H1 (cell line): ENCODE results near the gene MAGI2.

Experiments
- ATF2 ChIP-seq: IDR thresholded peaks from 2 replicates; pipeline ENCODE4 v1.6.1; 2012; ENCODE audit warnings: low read length, inconsistent platforms
- BRCA1 ChIP-seq: IDR thresholded peaks from 2 replicates; pipeline ENCODE4 v1.6.1; 2012; ENCODE audit warnings: low read depth, low read length, improper control_type of control experiment
- EGR1 ChIP-seq: IDR thresholded peaks from 2 replicates; pipeline ENCODE4 v1.6.1; 2011; ENCODE audit warnings: low read depth, low read length, borderline replicate concordance
- EP300 ChIP-seq, 2 experiments: IDR thresholded peaks; 1 replicate in 1 of 2; 2 replicates in 1 of 2; pipeline ENCODE4 v1.6.1; 2011 to 2012; ENCODE audit warnings: low read depth in 2 of 2, low read length in 2 of 2, mild to moderate bottlenecking in 2 of 2, borderline replicate concordance in 1 of 2, inconsistent platforms in 1 of 2, moderate library complexity in 1 of 2
- NANOG ChIP-seq: IDR thresholded peaks from 2 replicates; pipeline ENCODE4 v1.6.1; 2011; ENCODE audit warnings: low read length, low read depth, mild to moderate bottlenecking, inconsistent platforms; ENCODE audit not compliant: insufficient read depth, poor library complexity, severe bottlenecking
- NRF1 ChIP-seq: IDR thresholded peaks from 2 replicates; pipeline ENCODE4 v1.6.1; 2011; ENCODE audit warnings: mild to moderate bottlenecking, low read depth, low read length, improper control_type of control experiment
- POLR2A ChIP-seq, 2 experiments: IDR thresholded peaks; 1 replicate in 1 of 2; 2 replicates in 1 of 2; pipeline ENCODE4 v1.6.1; 2011; ENCODE audit warnings: low read depth in 2 of 2, low read length in 2 of 2, mild to moderate bottlenecking in 2 of 2; ENCODE audit errors: control extremely low read depth in 1 of 2
- POLR2AphosphoS5 ChIP-seq: IDR thresholded peaks from 2 replicates; pipeline ENCODE4 v1.6.1; 2011; ENCODE audit warnings: low read depth, low read length
- RAD21 ChIP-seq, 2 experiments: IDR thresholded peaks in 1 of 2; conservative IDR thresholded peaks in 1 of 2; 2 replicates each; pipeline ENCODE4 v1.6.1; 2011; ENCODE audit warnings: low read depth in 2 of 2, low read length in 2 of 2, improper control_type of control experiment in 1 of 2, inconsistent platforms in 1 of 2, mild to moderate bottlenecking in 1 of 2, moderate library complexity in 1 of 2
- RFX5 ChIP-seq: IDR thresholded peaks from 2 replicates; pipeline ENCODE4 v1.6.1; 2011; ENCODE audit warnings: low read depth, low read length, improper control_type of control experiment, borderline replicate concordance
- SIN3A ChIP-seq, 2 experiments: IDR thresholded peaks in 1 of 2; conservative IDR thresholded peaks in 1 of 2; 2 replicates each; pipeline ENCODE4 v1.6.1; 2011 to 2012; ENCODE audit warnings: low read length in 2 of 2, improper control_type of control experiment in 1 of 2, low read depth in 1 of 2, mild to moderate bottlenecking in 1 of 2
- SRF ChIP-seq: IDR thresholded peaks from 2 replicates; pipeline ENCODE4 v1.6.1; 2011; ENCODE audit warnings: mild to moderate bottlenecking, low read depth, low read length, moderate library complexity
- ZNF274 ChIP-seq: IDR thresholded peaks from 2 replicates; pipeline ENCODE4 v1.7.0; 2012; ENCODE audit warnings: low read length, borderline replicate concordance; ENCODE audit errors: extremely low read depth
- TF ChIP-seq, protein P1 (sequence below), 3 experiments: IDR thresholded peaks; 1 replicate in 2 of 3; 2 replicates in 1 of 3; pipeline versions ENCODE4 v1.5.1 to v1.6.1; 2011; ENCODE audit warnings: low read length in 3 of 3, mild to moderate bottlenecking in 3 of 3, inconsistent platforms in 2 of 3, low read depth in 1 of 3, moderate library complexity in 1 of 3; ENCODE audit not compliant: insufficient read depth in 1 of 3; ENCODE audit errors: control extremely low read depth in 1 of 3

DNA sequence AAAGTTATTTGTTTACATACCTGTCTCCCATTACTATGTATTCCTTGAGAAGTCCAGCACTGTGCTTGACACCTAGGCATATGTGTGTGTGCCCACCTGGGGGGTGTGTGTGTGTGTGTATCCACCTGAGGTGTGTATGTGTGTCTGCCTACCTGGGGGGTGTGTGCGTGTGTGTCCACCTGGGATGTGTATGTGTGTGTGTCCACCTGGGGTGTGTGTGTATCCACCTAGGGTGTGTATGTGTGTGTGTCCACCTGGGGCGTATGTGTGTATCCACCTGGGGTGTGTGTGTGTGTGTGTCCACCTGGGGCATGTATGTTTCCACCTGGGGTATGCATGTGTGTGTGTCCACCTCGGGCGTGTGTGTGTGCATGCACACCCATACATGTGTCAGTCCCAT lies 1051.4 kb downstream of the MAGI2 start:
- TF ChIP-seq ATF2: no peak
- TF ChIP-seq BRCA1: no peak
- no peak for TF ChIP-seq RFX5
- TF ChIP-seq POLR2A (IDR thresholded peaks at IDR 0.05; ENCODE audit: control extremely low read depth in 1 of 2, low read depth in 2 of 2, low read length in 2 of 2): no peak
- TF ChIP-seq NANOG: no peak
- TF ChIP-seq SIN3A (conservative IDR thresholded peaks at IDR 0.05 in 1 of 2, IDR thresholded peaks at IDR 0.05 in 1 of 2; ENCODE audit: low read depth in 1 of 2, low read length in 2 of 2): no peak
- TF ChIP-seq ZNF274: no peak
- TF ChIP-seq, protein P1, sequence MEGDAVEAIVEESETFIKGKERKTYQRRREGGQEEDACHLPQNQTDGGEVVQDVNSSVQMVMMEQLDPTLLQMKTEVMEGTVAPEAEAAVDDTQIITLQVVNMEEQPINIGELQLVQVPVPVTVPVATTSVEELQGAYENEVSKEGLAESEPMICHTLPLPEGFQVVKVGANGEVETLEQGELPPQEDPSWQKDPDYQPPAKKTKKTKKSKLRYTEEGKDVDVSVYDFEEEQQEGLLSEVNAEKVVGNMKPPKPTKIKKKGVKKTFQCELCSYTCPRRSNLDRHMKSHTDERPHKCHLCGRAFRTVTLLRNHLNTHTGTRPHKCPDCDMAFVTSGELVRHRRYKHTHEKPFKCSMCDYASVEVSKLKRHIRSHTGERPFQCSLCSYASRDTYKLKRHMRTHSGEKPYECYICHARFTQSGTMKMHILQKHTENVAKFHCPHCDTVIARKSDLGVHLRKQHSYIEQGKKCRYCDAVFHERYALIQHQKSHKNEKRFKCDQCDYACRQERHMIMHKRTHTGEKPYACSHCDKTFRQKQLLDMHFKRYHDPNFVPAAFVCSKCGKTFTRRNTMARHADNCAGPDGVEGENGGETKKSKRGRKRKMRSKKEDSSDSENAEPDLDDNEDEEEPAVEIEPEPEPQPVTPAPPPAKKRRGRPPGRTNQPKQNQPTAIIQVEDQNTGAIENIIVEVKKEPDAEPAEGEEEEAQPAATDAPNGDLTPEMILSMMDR (IDR thresholded peaks at IDR 0.05; ENCODE audit: control extremely low read depth in 1 of 3, insufficient read depth in 1 of 3, low read depth in 1 of 3, low read length in 3 of 3): no peak
- TF ChIP-seq EP300 (IDR thresholded peaks at IDR 0.05; ENCODE audit: borderline replicate concordance in 1 of 2, low read depth in 2 of 2, low read length in 2 of 2): no peak
- no peak for TF ChIP-seq NRF1
- no peak for TF ChIP-seq POLR2AphosphoS5
- no peak for TF ChIP-seq RAD21 (IDR thresholded peaks at IDR 0.05 in 1 of 2, conservative IDR thresholded peaks at IDR 0.05 in 1 of 2; ENCODE audit: low read depth in 2 of 2, low read length in 2 of 2)
- TF ChIP-seq EGR1: no peak
- TF ChIP-seq SRF: no peak
